Activated CD4-positive, alpha-beta T cell treated with anti-CD3 and anti-CD28 coated beads, Interleukin-2, amount 10 ng/mL, durations not matched to agents 24 days and 14 days (primary cell): ENCODE results near the gene MEGF10. TPM values are rescaled to one million over a fixed set of nuclear protein-coding genes. Genes with fewer than 3 reads are reported as not detected.

Source experiments
- DNase-seq: peaks from one replicate; pipeline ENCODE4 v3.0.0; 2022
- H3K27ac Mint-ChIP-seq: one replicate; pipeline ENCODE4 v1.8.0; 2022; ENCODE audit warnings: mild to moderate bottlenecking, mixed read lengths
- H3K27me3 Mint-ChIP-seq: one replicate; pipeline ENCODE4 v1.8.0; 2022; ENCODE audit warnings: mixed read lengths
- H3K36me3 Mint-ChIP-seq: one replicate; pipeline ENCODE4 v1.8.0; 2022; ENCODE audit warnings: low read depth, mild to moderate bottlenecking, mixed read lengths
- H3K4me1 Mint-ChIP-seq: one replicate; pipeline ENCODE4 v1.8.0; 2021; ENCODE audit warnings: mixed read lengths
- H3K4me3 Mint-ChIP-seq: one replicate; pipeline ENCODE4 v1.8.0; 2022; ENCODE audit warnings: mild to moderate bottlenecking, moderate library complexity, mixed read lengths
- H3K9me3 Mint-ChIP-seq: one replicate; pipeline ENCODE4 v1.8.0; 2021; ENCODE audit warnings: mixed read lengths
- intact Hi-C: fragments of 100-400 bp; cut with micrococcal nuclease; formaldehyde crosslinking; loops from one replicate; pipeline ENCODE4 v1.15.1; 2023
- total RNA-seq: library from RNA; stranded (reverse); gene quantifications from 2 replicates; pipeline ENCODE4 v1.2.3, GENCODE V29; 2022

Gene MEGF10
- total RNA-seq, 1 donor from 2014 or later: not detected

- no peak overlapping the region for H3K4me3 Mint-ChIP-seq
- intact Hi-C loops: no loop called here
Observed at GRCh38 chr5:127409921-127410675, 119.5 kb downstream of the MEGF10 start.

GRCh38 chr5:127410959-127411358 is 120.4 kb downstream of the MEGF10 start:
- no peaks in the 10 kb centered on the region for H3K36me3 Mint-ChIP-seq
- no peak overlapping the region for H3K4me3 Mint-ChIP-seq
- intact Hi-C loops: no loop called here
- peaks cover 11% of the 10 kb centered on the region for H3K27me3 Mint-ChIP-seq
- no peak for DNase-seq
- H3K9me3 Mint-ChIP-seq: no peaks in the 10 kb centered on the region
- H3K4me1 Mint-ChIP-seq: no peaks in the 10 kb centered on the region
- H3K27ac Mint-ChIP-seq: no peak overlapping the region

More at GRCh38 chr5:127409921-127410675, 119.5 kb downstream of the MEGF10 start:
- no peak for DNase-seq
- Mint-ChIP-seq H3K4me1 (no peaks in the 10 kb centered on the region), H3K36me3 (no peaks in the 10 kb centered on the region), H3K9me3 (no peaks in the 10 kb centered on the region), H3K27me3 (peaks cover 12% of the 10 kb centered on the region), H3K27ac (no peak overlapping the region)

- H3K36me3 Mint-ChIP-seq: no peaks in the 10 kb centered on the region
- no peak for DNase-seq
- no peaks in the 10 kb centered on the region for H3K9me3 Mint-ChIP-seq
- H3K4me3 Mint-ChIP-seq: no peak overlapping the region
- no peaks in the 10 kb centered on the region for H3K4me1 Mint-ChIP-seq
- H3K27ac Mint-ChIP-seq: no peak overlapping the region
- intact Hi-C loops: no loop called here
- peaks cover 11% of the 10 kb centered on the region for H3K27me3 Mint-ChIP-seq
Observed at GRCh38 chr5:127411381-127411780, 120.8 kb downstream of the MEGF10 start.

GRCh38 chr5:127412698-127413097 is 122.1 kb downstream of the MEGF10 start:
- DNase-seq: no peak
- Mint-ChIP-seq H3K27ac (no peak overlapping the region), H3K27me3 (peaks cover 4% of the 10 kb centered on the region), H3K4me3 (no peak overlapping the region), H3K36me3 (no peaks in the 10 kb centered on the region), H3K4me1 (no peaks in the 10 kb centered on the region), H3K9me3 (no peaks in the 10 kb centered on the region)
- intact Hi-C loops: no loop called here

GRCh38 chr5:127415034-127415433 is 124.4 kb downstream of the MEGF10 start:
- H3K36me3 Mint-ChIP-seq: no peaks in the 10 kb centered on the region
- DNase-seq: no peak
- H3K9me3 Mint-ChIP-seq: no peaks in the 10 kb centered on the region
- H3K4me3 Mint-ChIP-seq: no peak overlapping the region
- intact Hi-C loops: no loop called here
- H3K27ac Mint-ChIP-seq: no peak overlapping the region
- peaks cover 5% of the 10 kb centered on the region for H3K27me3 Mint-ChIP-seq
- no peaks in the 10 kb centered on the region for H3K4me1 Mint-ChIP-seq

GRCh38 chr5:127416906-127417305 is 126.3 kb downstream of the MEGF10 start:
- Mint-ChIP-seq H3K4me3 (no peak overlapping the region), H3K9me3 (no peaks in the 10 kb centered on the region), H3K36me3 (no peaks in the 10 kb centered on the region), H3K4me1 (no peaks in the 10 kb centered on the region), H3K27me3 (peaks cover 5% of the 10 kb centered on the region), H3K27ac (no peak overlapping the region)
- intact Hi-C loops: no loop called here
- DNase-seq: no peak

GRCh38 chr5:127417528-127417927 is 126.9 kb downstream of the MEGF10 start:
- H3K36me3 Mint-ChIP-seq: no peaks in the 10 kb centered on the region
- no peaks in the 10 kb centered on the region for H3K4me1 Mint-ChIP-seq
- H3K27me3 Mint-ChIP-seq: peaks cover 5% of the 10 kb centered on the region
- no peak for DNase-seq
- H3K27ac Mint-ChIP-seq: no peak overlapping the region
- no peaks in the 10 kb centered on the region for H3K9me3 Mint-ChIP-seq
- intact Hi-C loops: no loop called here
- H3K4me3 Mint-ChIP-seq: no peak overlapping the region

- Mint-ChIP-seq H3K27ac (no peak overlapping the region), H3K4me3 (no peak overlapping the region), H3K27me3 (peaks cover 5% of the 10 kb centered on the region), H3K4me1 (no peaks in the 10 kb centered on the region), H3K9me3 (no peaks in the 10 kb centered on the region), H3K36me3 (no peaks in the 10 kb centered on the region)
- DNase-seq: no peak
- intact Hi-C loops: no loop called here
Observed at GRCh38 chr5:127418367-127418766, 127.8 kb downstream of the MEGF10 start.

GRCh38 chr5:127418974-127419682 is 128.5 kb downstream of the MEGF10 start:
- Mint-ChIP-seq H3K27ac (no peak overlapping the region), H3K9me3 (no peaks in the 10 kb centered on the region), H3K36me3 (no peaks in the 10 kb centered on the region), H3K4me3 (no peak overlapping the region), H3K4me1 (no peaks in the 10 kb centered on the region), H3K27me3 (peaks cover 3% of the 10 kb centered on the region)
- intact Hi-C loops: no loop called here
- no peak for DNase-seq

GRCh38 chr5:127419683-127420257 is 129.2 kb downstream of the MEGF10 start:
- no peaks in the 10 kb centered on the region for H3K9me3 Mint-ChIP-seq
- peaks cover 1% of the 10 kb centered on the region for H3K27me3 Mint-ChIP-seq
- no peak for DNase-seq
- no peak overlapping the region for H3K4me3 Mint-ChIP-seq
- H3K4me1 Mint-ChIP-seq: no peaks in the 10 kb centered on the region
- H3K27ac Mint-ChIP-seq: no peak overlapping the region
- no peaks in the 10 kb centered on the region for H3K36me3 Mint-ChIP-seq
- intact Hi-C loops: no loop called here

- intact Hi-C loops: no loop called here
- Mint-ChIP-seq H3K36me3 (no peaks in the 10 kb centered on the region), H3K4me3 (no peak overlapping the region), H3K27me3 (peaks cover 1% of the 10 kb centered on the region), H3K4me1 (no peaks in the 10 kb centered on the region), H3K9me3 (no peaks in the 10 kb centered on the region), H3K27ac (no peak overlapping the region)
- no peak for DNase-seq
Observed at GRCh38 chr5:127420758-127421157, 130.2 kb downstream of the MEGF10 start.

GRCh38 chr5:127421471-127421870 is 130.9 kb downstream of the MEGF10 start:
- intact Hi-C loops: no loop called here
- Mint-ChIP-seq H3K4me3 (no peak overlapping the region), H3K27me3 (peaks cover 1% of the 10 kb centered on the region), H3K4me1 (no peaks in the 10 kb centered on the region), H3K36me3 (no peaks in the 10 kb centered on the region), H3K9me3 (no peaks in the 10 kb centered on the region), H3K27ac (no peak overlapping the region)
- no peak for DNase-seq

- Mint-ChIP-seq H3K27me3 (peaks cover 1% of the 10 kb centered on the region), H3K4me1 (no peaks in the 10 kb centered on the region), H3K9me3 (no peaks in the 10 kb centered on the region), H3K36me3 (no peaks in the 10 kb centered on the region), H3K27ac (no peak overlapping the region), H3K4me3 (no peak overlapping the region)
- intact Hi-C loops: no loop called here
- no peak for DNase-seq
Observed at GRCh38 chr5:127423173-127423798, 132.7 kb downstream of the MEGF10 start.

- Mint-ChIP-seq H3K27me3 (peaks cover 4% of the 10 kb centered on the region), H3K36me3 (no peaks in the 10 kb centered on the region), H3K4me1 (no peaks in the 10 kb centered on the region), H3K27ac (no peak overlapping the region), H3K4me3 (no peak overlapping the region), H3K9me3 (no peaks in the 10 kb centered on the region)
- DNase-seq: no peak
- intact Hi-C loops: no loop called here
Observed at GRCh38 chr5:127425037-127425436, 134.4 kb downstream of the MEGF10 start.
